AG09309 (cell line): ENCODE results near the gene ZNF333.

Experiments used
- DNase-seq: peaks from one replicate; pipeline ENCODE4 v3.0.0-alpha.2; 2010; ENCODE audit warnings: low read depth
- H3K4me3 ChIP-seq: 2 replicates; pipeline ENCODE4 v1.5.1; 2011; ENCODE audit warnings: mild to moderate bottlenecking, low read depth, low read length, moderate library complexity; ENCODE audit not compliant: control insufficient read depth
- TF ChIP-seq, protein P1 (sequence below): IDR thresholded peaks from 2 replicates; pipeline ENCODE4 v1.5.1; 2011; ENCODE audit warnings: mild to moderate bottlenecking, low read depth, low read length, inconsistent platforms; ENCODE audit not compliant: insufficient read depth, control insufficient read depth; ENCODE audit errors: missing control alignments

The ZNF333 gene

DNA sequence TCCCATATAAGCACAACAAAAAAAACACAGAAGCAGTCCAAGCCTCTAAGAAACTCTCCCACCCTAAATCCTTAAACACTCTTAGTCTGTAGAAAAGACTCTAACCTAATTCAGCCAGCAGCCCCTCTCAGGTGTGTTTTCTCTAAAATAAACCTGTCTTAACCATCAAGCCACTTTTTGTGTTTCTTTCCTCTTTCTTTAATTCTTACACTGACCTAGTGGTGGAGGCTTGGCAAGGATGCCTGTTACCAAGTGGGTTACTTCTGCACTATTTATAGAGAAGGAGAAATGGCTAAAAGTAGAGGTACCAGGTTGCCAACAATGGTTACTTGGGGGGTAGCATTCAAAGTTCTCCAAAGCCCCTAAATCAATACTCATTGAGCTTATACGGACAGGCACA lies 43.7 kb downstream of the ZNF333 start:
- TF ChIP-seq, protein P1, sequence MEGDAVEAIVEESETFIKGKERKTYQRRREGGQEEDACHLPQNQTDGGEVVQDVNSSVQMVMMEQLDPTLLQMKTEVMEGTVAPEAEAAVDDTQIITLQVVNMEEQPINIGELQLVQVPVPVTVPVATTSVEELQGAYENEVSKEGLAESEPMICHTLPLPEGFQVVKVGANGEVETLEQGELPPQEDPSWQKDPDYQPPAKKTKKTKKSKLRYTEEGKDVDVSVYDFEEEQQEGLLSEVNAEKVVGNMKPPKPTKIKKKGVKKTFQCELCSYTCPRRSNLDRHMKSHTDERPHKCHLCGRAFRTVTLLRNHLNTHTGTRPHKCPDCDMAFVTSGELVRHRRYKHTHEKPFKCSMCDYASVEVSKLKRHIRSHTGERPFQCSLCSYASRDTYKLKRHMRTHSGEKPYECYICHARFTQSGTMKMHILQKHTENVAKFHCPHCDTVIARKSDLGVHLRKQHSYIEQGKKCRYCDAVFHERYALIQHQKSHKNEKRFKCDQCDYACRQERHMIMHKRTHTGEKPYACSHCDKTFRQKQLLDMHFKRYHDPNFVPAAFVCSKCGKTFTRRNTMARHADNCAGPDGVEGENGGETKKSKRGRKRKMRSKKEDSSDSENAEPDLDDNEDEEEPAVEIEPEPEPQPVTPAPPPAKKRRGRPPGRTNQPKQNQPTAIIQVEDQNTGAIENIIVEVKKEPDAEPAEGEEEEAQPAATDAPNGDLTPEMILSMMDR, result no peak

DNA sequence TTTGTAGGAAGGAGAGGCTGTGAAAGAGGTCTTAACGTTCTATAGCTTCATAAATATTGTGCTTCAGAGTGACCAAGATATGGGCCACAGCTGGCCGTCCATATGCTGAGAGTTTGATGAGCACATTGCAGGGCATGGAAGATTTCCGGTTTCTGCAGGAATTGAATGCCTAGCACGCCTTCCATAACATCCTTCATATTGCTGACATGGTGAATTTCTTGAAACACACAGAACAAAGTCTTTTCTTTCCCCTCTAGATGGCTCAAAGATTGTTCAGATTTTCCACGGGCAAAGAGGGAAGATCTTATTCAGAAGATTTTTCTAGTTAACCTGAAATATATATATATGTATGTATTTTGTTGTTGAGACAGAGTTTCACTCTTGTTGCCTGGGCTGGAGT lies 46.1 kb downstream of the ZNF333 start:
- TF ChIP-seq, protein P1, result no peak
- DNase-seq, result no peak
- no peak overlapping the region for H3K4me3 ChIP-seq

More for the DNA sequence above, 43.7 kb downstream of the ZNF333 start:
- no peak for DNase-seq
- no peak overlapping the region for H3K4me3 ChIP-seq

DNA sequence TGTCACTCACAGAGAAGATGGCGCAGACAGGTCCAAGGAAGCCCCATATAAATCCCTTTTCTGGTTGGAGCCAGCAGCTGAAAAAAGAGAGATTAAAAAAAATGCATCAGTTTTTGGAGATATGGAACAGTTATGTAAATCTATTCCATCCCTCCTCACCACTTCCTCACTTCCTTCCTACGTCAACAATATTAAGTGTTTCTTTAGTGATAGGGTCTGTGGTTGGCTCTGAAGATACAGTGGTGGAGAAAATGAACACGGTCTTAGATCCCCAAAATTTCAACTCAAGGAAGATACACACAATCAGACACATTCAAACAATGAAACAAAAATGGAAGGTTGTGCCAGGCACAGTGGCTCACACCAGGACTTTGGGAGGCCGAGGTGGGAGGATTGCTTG lies 57.0 kb downstream of the ZNF333 start:
- no peak overlapping the region for H3K4me3 ChIP-seq
- no peak for DNase-seq
- TF ChIP-seq, protein P1, result no peak

DNA sequence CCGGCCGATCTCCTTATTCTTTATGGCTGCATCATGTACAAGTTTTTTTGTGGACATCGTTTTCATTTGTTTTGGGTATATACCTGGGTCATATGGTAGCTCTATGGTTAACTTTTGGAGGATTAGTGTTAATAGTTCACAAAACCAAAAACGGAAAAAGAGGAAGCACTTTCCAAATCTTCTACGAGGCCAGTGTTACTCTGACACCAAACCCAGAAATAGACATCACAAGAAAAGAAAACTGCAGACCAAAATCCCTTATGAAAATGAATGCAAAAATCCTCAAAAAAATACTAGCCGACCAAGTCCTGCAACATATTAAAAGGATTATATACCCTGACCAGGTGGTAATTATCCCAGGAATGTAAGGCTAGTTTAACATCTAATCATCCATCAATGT lies 58.8 kb downstream of the ZNF333 start:
- no peak for DNase-seq
- TF ChIP-seq, protein P1, result no peak
- H3K4me3 ChIP-seq, result no peak overlapping the region

DNA sequence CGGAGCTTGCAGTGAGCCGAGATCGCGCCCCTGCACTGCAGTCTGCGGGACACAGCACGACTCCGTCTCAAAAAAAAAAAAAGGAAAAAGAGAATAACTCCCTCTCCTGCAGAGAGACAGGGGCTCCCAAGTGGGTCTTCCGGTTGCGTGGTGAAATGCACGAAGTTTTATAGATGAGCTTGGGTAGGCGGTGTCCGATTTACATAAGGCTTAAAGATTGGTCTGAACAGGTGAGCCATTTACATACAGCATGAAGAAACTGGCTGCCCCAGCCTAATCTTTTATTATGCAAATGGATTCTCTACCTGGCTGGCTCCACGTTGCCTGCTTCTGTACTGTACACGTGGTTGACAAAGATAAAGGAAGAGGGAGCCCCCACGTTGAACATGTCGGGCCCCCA lies 69.0 kb downstream of the ZNF333 start:
- no peak overlapping the region for H3K4me3 ChIP-seq
- TF ChIP-seq, protein P1, result no peak
- no peak for DNase-seq

DNA sequence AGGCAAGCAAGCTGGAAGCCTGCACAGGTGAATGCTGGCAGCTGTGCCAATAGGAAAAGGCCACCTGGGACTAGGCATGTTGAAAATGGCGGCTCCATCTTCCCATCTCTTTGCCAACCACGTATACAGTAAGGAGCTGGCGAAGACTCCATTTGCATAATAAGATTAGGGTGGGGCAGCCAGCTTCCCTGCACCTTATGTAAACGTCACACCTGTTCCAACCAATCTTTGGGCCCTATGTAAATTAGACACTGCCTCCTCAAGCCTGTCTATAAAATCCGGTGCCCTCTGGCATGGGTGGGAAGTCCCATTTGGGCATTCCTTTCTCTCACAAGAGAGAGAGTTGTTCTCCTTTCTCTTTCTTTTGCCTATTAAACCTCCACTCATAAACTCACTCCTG lies 71.8 kb downstream of the ZNF333 start:
- DNase-seq, result no peak
- no peak overlapping the region for H3K4me3 ChIP-seq
- TF ChIP-seq, protein P1, result no peak

DNA sequence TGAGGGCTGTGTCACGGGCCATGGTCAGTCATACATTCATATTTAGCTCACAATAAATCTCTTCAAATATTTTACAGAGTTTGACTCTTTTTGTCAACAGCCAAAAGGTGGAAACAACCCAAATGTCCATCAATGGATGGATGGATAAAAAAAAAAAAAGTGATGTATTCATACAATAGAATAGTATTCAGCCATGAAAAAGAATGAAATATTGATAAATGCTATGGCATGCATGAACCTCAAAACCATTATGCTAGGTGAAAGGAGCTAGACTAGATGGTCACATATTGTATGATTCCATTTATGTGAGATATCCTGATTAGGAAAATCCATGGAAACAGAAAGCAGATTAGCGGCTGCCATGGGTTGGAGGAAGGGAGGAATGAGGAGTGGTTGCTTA lies 72.3 kb downstream of the ZNF333 start:
- no peak overlapping the region for H3K4me3 ChIP-seq
- TF ChIP-seq, protein P1, result no peak
- no peak for DNase-seq
